Measurements from ENCODE around the gene IL17RA.

DNA sequence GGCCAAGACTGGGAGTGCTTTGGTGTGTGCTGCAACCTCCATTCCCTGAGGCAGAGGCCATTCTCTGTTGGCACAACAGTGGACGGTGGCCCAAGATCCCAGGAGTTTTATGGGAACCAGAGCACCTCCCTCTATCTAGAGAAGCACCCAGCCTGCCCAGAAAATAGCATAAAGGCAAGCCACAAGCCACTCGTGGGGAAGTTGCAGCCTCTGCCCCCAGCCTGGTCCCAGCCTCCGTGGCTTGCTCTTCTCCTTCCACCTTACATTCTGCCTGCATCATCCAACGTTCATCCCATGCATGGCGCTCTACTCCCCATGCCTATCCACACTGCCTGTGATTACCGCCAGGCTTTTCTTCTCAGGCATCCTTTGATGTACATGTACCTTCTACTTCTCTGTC, 15.8 kb downstream of the IL17RA start:
- TF ChIP-seq CTCF (IDR thresholded peaks at IDR 0.05 in 8 of 11, conservative IDR thresholded peaks at IDR 0.05 in 3 of 11) (no peak), POLR2AphosphoS5 (IDR thresholded peaks at IDR 0.05) (no peak)
